GM19351 (cell line): ENCODE data around the gene SDHC.
"Not testable (repeated sequence)": the region's sequence is repeated elsewhere in the genome, so short reads cannot be mapped to it uniquely, and the experiment has no call there.

Experiments
- ATAC-seq: cut with Tn5 transposase; IDR thresholded peaks from one replicate; pipeline ENCODE4 v1.9.1; 2021; ENCODE audit warnings: mild to moderate bottlenecking, moderate library complexity; ENCODE audit not compliant: unreplicated experiment

Gene SDHC

GRCh38 chr1:161381707-161382106 lies 67.5 kb downstream of the SDHC start:
- no peak for ATAC-seq

- ATAC-seq = no peak
Measured at GRCh38 chr1:161382214-161383019, 68.2 kb downstream of the SDHC start.

GRCh38 chr1:161388639-161389038 lies 74.5 kb downstream of the SDHC start:
- no peak for ATAC-seq

GRCh38 chr1:161389158-161389557 lies 75.0 kb downstream of the SDHC start:
- ATAC-seq = not testable (repeated sequence)

GRCh38 chr1:161389691-161390558 lies 75.7 kb downstream of the SDHC start:
- peak; percentile 80 for ATAC-seq

GRCh38 chr1:161390559-161390858 lies 76.3 kb downstream of the SDHC start:
- peak; percentile 12 for ATAC-seq

GRCh38 chr1:161391136-161391535 lies 77.0 kb downstream of the SDHC start:
- not testable (repeated sequence) for ATAC-seq

GRCh38 chr1:161391611-161392010 lies 77.4 kb downstream of the SDHC start:
- no peak for ATAC-seq

- ATAC-seq = no peak
Measured at GRCh38 chr1:161393151-161393550, 79.0 kb downstream of the SDHC start.

- not testable (repeated sequence) for ATAC-seq
Measured at GRCh38 chr1:161397038-161397437, 82.9 kb downstream of the SDHC start.

- ATAC-seq = peak; percentile 4
Measured at GRCh38 chr1:161398900-161399256, 84.7 kb downstream of the SDHC start.

GRCh38 chr1:161399257-161399998 lies 85.2 kb downstream of the SDHC start:
- peak; percentile 80 for ATAC-seq

- ATAC-seq = no peak
Measured at GRCh38 chr1:161402446-161402845, 88.3 kb downstream of the SDHC start.

GRCh38 chr1:161404051-161404597 lies 89.9 kb downstream of the SDHC start:
- ATAC-seq = no peak

GRCh38 chr1:161406551-161406950 lies 92.4 kb downstream of the SDHC start:
- ATAC-seq = not testable (repeated sequence)

GRCh38 chr1:161407451-161407985 lies 93.3 kb downstream of the SDHC start:
- no peak for ATAC-seq

GRCh38 chr1:161408429-161409052 lies 94.4 kb downstream of the SDHC start:
- no peak for ATAC-seq

GRCh38 chr1:161409848-161410635 lies 95.9 kb downstream of the SDHC start:
- ATAC-seq = not testable (repeated sequence)

- not testable (repeated sequence) for ATAC-seq
Measured at GRCh38 chr1:161410636-161410970, 96.4 kb downstream of the SDHC start.
